ENCODE measurements around the gene RSRP1. TPM values are rescaled to one million over a fixed set of nuclear protein-coding genes. Genes with fewer than 3 reads are reported as not detected.

RSRP1 gene
- total RNA-seq, 1 experiment from 2014 or later = 39.0 TPM

GRCh38 chr1:25198663-25199252 lies 48.5 kb downstream of the RSRP1 start:
- H3K4me1 ChIP-seq (replicated peaks) = peaks cover 23% of the 10 kb centered on the region
- no peak overlapping the region for H3K27ac ChIP-seq
- DNase-seq (ENCODE audit: low read depth in 1 of 2, low spot score in 2 of 2) = peak; percentile 21 to 49
- no peaks in the 10 kb centered on the region for H3K27me3 ChIP-seq (replicated peaks)
- no peaks in the 10 kb centered on the region for H3K9me3 ChIP-seq (replicated peaks)
- H3K36me3 ChIP-seq = no peaks in the 10 kb centered on the region
- no peak overlapping the region for H3K4me3 ChIP-seq

- Histone ChIP-seq H3K9me3 (replicated peaks) (no peaks in the 10 kb centered on the region), H3K27ac (peak overlapping the region; percentile 21; the same call in 1 of the 2 replicates), H3K27me3 (replicated peaks) (no peaks in the 10 kb centered on the region), H3K4me1 (replicated peaks) (peaks cover 23% of the 10 kb centered on the region), H3K36me3 (no peaks in the 10 kb centered on the region), H3K4me3 (no peak overlapping the region)
- DNase-seq (ENCODE audit: low read depth in 1 of 2, low spot score in 2 of 2) = peak in 1 of 2 experiments; percentile 42
These were observed 49.1 kb downstream of the RSRP1 start for GRCh38 chr1:25197982-25198662.

GRCh38 chr1:25197235-25197975 lies 49.8 kb downstream of the RSRP1 start:
- Histone ChIP-seq H3K27ac (peak overlapping the region; percentile 21; the same call in 1 of the 2 replicates), H3K4me1 (replicated peaks) (peaks cover 23% of the 10 kb centered on the region), H3K9me3 (replicated peaks) (no peaks in the 10 kb centered on the region), H3K27me3 (replicated peaks) (no peaks in the 10 kb centered on the region), H3K4me3 (no peak overlapping the region), H3K36me3 (no peaks in the 10 kb centered on the region)
- peak in 1 of 2 experiments; percentile 26 for DNase-seq (ENCODE audit: low read depth in 1 of 2, low spot score in 2 of 2)

- Histone ChIP-seq H3K9me3 (replicated peaks) (no peaks in the 10 kb centered on the region), H3K4me3 (no peak overlapping the region), H3K4me1 (replicated peaks) (peaks cover 23% of the 10 kb centered on the region), H3K27me3 (replicated peaks) (no peaks in the 10 kb centered on the region), H3K27ac (no peak overlapping the region), H3K36me3 (no peaks in the 10 kb centered on the region)
- no peak for DNase-seq (ENCODE audit: low read depth in 1 of 2, low spot score in 2 of 2)
These were observed 50.4 kb downstream of the RSRP1 start for GRCh38 chr1:25196830-25197229.

GRCh38 chr1:25195835-25196234 lies 51.4 kb downstream of the RSRP1 start:
- H3K9me3 ChIP-seq (replicated peaks) = no peaks in the 10 kb centered on the region
- no peak overlapping the region for H3K4me3 ChIP-seq
- H3K36me3 ChIP-seq = no peaks in the 10 kb centered on the region
- peaks cover 23% of the 10 kb centered on the region for H3K4me1 ChIP-seq (replicated peaks)
- no peak overlapping the region for H3K27ac ChIP-seq
- no peaks in the 10 kb centered on the region for H3K27me3 ChIP-seq (replicated peaks)
- no peak for DNase-seq (ENCODE audit: low read depth in 1 of 2, low spot score in 2 of 2)

- peaks cover 23% of the 10 kb centered on the region for H3K4me1 ChIP-seq (replicated peaks)
- no peak for DNase-seq (ENCODE audit: low read depth in 1 of 2, low spot score in 2 of 2)
These were observed 52.7 kb downstream of the RSRP1 start for GRCh38 chr1:25194572-25195020.

GRCh38 chr1:25194054-25194453 lies 53.2 kb downstream of the RSRP1 start:
- no peak for DNase-seq (ENCODE audit: low read depth in 1 of 2, low spot score in 2 of 2)
- Histone ChIP-seq H3K9me3 (replicated peaks) (no peaks in the 10 kb centered on the region), H3K4me1 (replicated peaks) (peaks cover 23% of the 10 kb centered on the region), H3K36me3 (no peaks in the 10 kb centered on the region), H3K27ac (no peak overlapping the region), H3K27me3 (replicated peaks) (no peaks in the 10 kb centered on the region), H3K4me3 (no peak overlapping the region)

More at GRCh38 chr1:25194572-25195020, 52.7 kb downstream of the RSRP1 start:
- H3K4me3 ChIP-seq = no peak overlapping the region
- H3K27ac ChIP-seq = no peak overlapping the region
- no peaks in the 10 kb centered on the region for H3K36me3 ChIP-seq
- H3K9me3 ChIP-seq (replicated peaks) = no peaks in the 10 kb centered on the region
- H3K27me3 ChIP-seq (replicated peaks) = no peaks in the 10 kb centered on the region

- no peaks in the 10 kb centered on the region for H3K36me3 ChIP-seq
- DNase-seq (ENCODE audit: low read depth in 1 of 2, low spot score in 2 of 2) = no peak
- no peak overlapping the region for H3K4me3 ChIP-seq
- no peaks in the 10 kb centered on the region for H3K9me3 ChIP-seq (replicated peaks)
- no peak overlapping the region for H3K27ac ChIP-seq
- H3K4me1 ChIP-seq (replicated peaks) = peaks cover 14% of the 10 kb centered on the region
- no peaks in the 10 kb centered on the region for H3K27me3 ChIP-seq (replicated peaks)
These were observed 54.0 kb downstream of the RSRP1 start for GRCh38 chr1:25193229-25193628.

Other genes with a start within 250 kb of the RSRP1 start
- 34.0 and 49.7 TPM in 2 replicates for gene SYF2, start 15.0 kb downstream of the RSRP1 start, total RNA-seq (2014; rRNA removed; shearing (Covaris generic))
- gene RHD, start 25.1 kb upstream of the RSRP1 start, total RNA-seq (2014; rRNA removed; shearing (Covaris generic)) = not detected in 2 replicates
- gene TMEM50A, start 90.9 kb upstream of the RSRP1 start, total RNA-seq (2014; rRNA removed; shearing (Covaris generic)) = 87.5 and 102 TPM in 2 replicates
- 0.95 TPM in 1 of 2 replicates, not detected in the other for gene RHCE, start 173.4 kb upstream of the RSRP1 start, total RNA-seq (2014; rRNA removed; shearing (Covaris generic))
- gene MACO1, start 183.4 kb upstream of the RSRP1 start, total RNA-seq (2014; rRNA removed; shearing (Covaris generic)) = 7.5 and 17.6 TPM in 2 replicates

All from SJSA1 (cell line).